ENCODE results near the gene MICA.

- no peak for TF ChIP-seq CTCF (IDR thresholded peaks at IDR 0.05)
- no peak for TF ChIP-seq POLR2AphosphoS5 (IDR thresholded peaks at IDR 0.05; ENCODE audit: low read depth, low read length)
- TF ChIP-seq YY1 (IDR thresholded peaks at IDR 0.05; ENCODE audit: low read depth), result no peak
- TF ChIP-seq JUND (IDR thresholded peaks at IDR 0.05), result no peak
- TF ChIP-seq RFX5 (IDR thresholded peaks at IDR 0.05; ENCODE audit: low read length), result no peak
- no peak for TF ChIP-seq ZBTB33 (IDR thresholded peaks at IDR 0.05; ENCODE audit: borderline replicate concordance, low read depth)
- TF ChIP-seq FOXJ3 (CRISPR knock-in tag; IDR thresholded peaks at IDR 0.05), result no peak
- TF ChIP-seq REST (IDR thresholded peaks at IDR 0.05; ENCODE audit: low read depth, low read length), result no peak
- no peak for TF ChIP-seq RAD21 (IDR thresholded peaks at IDR 0.05; ENCODE audit: low read length)
- no peak for TF ChIP-seq EP300 (IDR thresholded peaks at IDR 0.05; ENCODE audit: borderline replicate concordance in 1 of 2, low read depth in 1 of 2, low read length in 1 of 2)
Measured at GRCh38 chr6:31363811-31364210, 39.6 kb upstream of the MICA start.
